ENCODE measurements around the gene BMP4. TPM values are rescaled to one million over a fixed set of nuclear protein-coding genes. Genes with fewer than 3 reads are reported as not detected.
A peak's percentile ranks its signal among the peaks of the same experiment; 100 is the strongest.

Gene BMP4
- total and polyA plus RNA-seq, 10 of the 15 experiments (the other 5 are each of a cell fraction or from before 2014, with no cell fraction given), result 0.11 to 1.8 (median 0.60) TPM; not detected in 1

- in situ Hi-C loops (cut with MboI) (no loop called here), intact Hi-C loops (cut with micrococcal nuclease; ENCODE audit: unreplicated experiment) (no loop called here)
- FAIRE-seq, result no peak
- Histone ChIP-seq H4K20me1 (ENCODE audit: control insufficient read depth, insufficient read depth) (no peaks in the 10 kb centered on the region), H3K27me3 (replicated peaks in 1 of 2; ENCODE audit: control insufficient read depth in 2 of 2, insufficient read depth in 2 of 2, low read length in 1 of 2) (no peaks in the 10 kb centered on the region), H3K9ac (ENCODE audit: control insufficient read depth, insufficient read depth, low read length) (no peak overlapping the region), H3K4me3 (no peak overlapping the region), H3K79me2 (ENCODE audit: control insufficient read depth, insufficient read depth, low read length) (no peaks in the 10 kb centered on the region), H3K4me1 (ENCODE audit: control insufficient read depth, insufficient read depth, low read length) (no peaks in the 10 kb centered on the region), H3K4me2 (ENCODE audit: control insufficient read depth, insufficient read depth) (no peak overlapping the region), H3K9me3 (replicated peaks; ENCODE audit: control insufficient read depth, insufficient read depth, low read length) (no peaks in the 10 kb centered on the region), H2AFZ (ENCODE audit: control insufficient read depth, low read depth, low read length) (no peak overlapping the region), H3K36me3 (ENCODE audit: control insufficient read depth in 2 of 2, insufficient read depth in 2 of 2, low read length in 1 of 2) (no peaks in the 10 kb centered on the region), H3K27ac (ENCODE audit: control insufficient read depth, insufficient read depth) (no peak overlapping the region)
- no peak for ATAC-seq
- ChIA-PET POLR2A (no interaction called here), SMC1A (ENCODE audit: uncharacterized antibody, unreplicated experiment) (interaction anchor here (1.1 to 1.4 kb wide), 2 partner anchors 9 to 461 kb away, joined by 3 read pairs; no protein-coding TSS in a partner anchor), CTCF (interaction anchor here (1.3 kb wide), 2 partner anchors 9 to 570 kb away, joined by 3 to 4 read pairs; no protein-coding TSS in a partner anchor), RAD21 (ENCODE audit: unreplicated experiment) (no interaction called here)
- BruUV-seq (replicated peaks), result no TSS peak
- TF ChIP-seq SKIL (IDR thresholded peaks at IDR 0.05; ENCODE audit: low read depth, poor library complexity, severe bottlenecking), result no peak
- no peak for TF ChIP-seq LARP7 (IDR thresholded peaks at IDR 0.05)
- TF ChIP-seq ZSCAN29 (IDR thresholded peaks at IDR 0.05), result no peak
- TF ChIP-seq CTCF (IDR thresholded peaks at IDR 0.05 in 2 of 3, conservative IDR thresholded peaks at IDR 0.05 in 1 of 3; ENCODE audit: control insufficient read depth in 2 of 3, extremely low read depth in 1 of 3, insufficient read depth in 1 of 3, low read depth in 3 of 3, low read length in 3 of 3), result peak in 2 of 3 experiments; percentile 17 to 18; a peak in 2 of 6 replicates
- no peak for DNase-seq (ENCODE audit: low read depth, low spot score)
- 11% methylated on average over 5 of the region's 5 CpGs for WGBS (ENCODE audit: insufficient coverage, insufficient replicate concordance, low lambda C conversion rate, missing lambda C conversion rate)
Measured at GRCh38 chr14:54001189-54001878, 44.7 kb upstream of the BMP4 start.

All from GM12878 (cell line).